Calu3 (cell line): ENCODE data around the gene SLC38A11. TPM values are rescaled to one million over a fixed set of nuclear protein-coding genes. Genes with fewer than 3 reads are reported as not detected.
"Not testable (repeated sequence)": the region's sequence is repeated elsewhere in the genome, so short reads cannot be mapped to it uniquely, and the experiment has no call there.

Experiments
- BruUV-seq: library from RNA; stranded (reverse); fragments of 400-500 nt; replicated peaks from 2 replicates; lab custom pipeline; 2021; lab: Mats Ljungman, UMichigan
- CTCF ChIA-PET: fragments of 300-600 bp; sonication (Branson Sonifier 250); formaldehyde crosslinking; loops from one replicate; lab custom pipeline; 2022; ENCODE audit warnings: antibody characterized with exemption; lab: Charles Lee
- DNase-seq: peaks from one replicate; pipeline ENCODE4 v3.0.0; 2022
- H3K27ac Mint-ChIP-seq: one replicate; pipeline ENCODE4 v1.8.0; 2022; ENCODE audit warnings: mixed read lengths; ENCODE audit not compliant: unreplicated experiment
- H3K27me3 Mint-ChIP-seq: one replicate; pipeline ENCODE4 v1.8.0; 2022; ENCODE audit warnings: mixed read lengths; ENCODE audit not compliant: unreplicated experiment
- H3K36me3 Mint-ChIP-seq: one replicate; pipeline ENCODE4 v1.8.0; 2022; ENCODE audit warnings: mild to moderate bottlenecking, moderate library complexity, mixed read lengths; ENCODE audit not compliant: insufficient read depth, unreplicated experiment
- H3K4me1 Mint-ChIP-seq: one replicate; pipeline ENCODE4 v1.8.0; 2022; ENCODE audit warnings: mild to moderate bottlenecking, low read depth, mixed read lengths; ENCODE audit not compliant: unreplicated experiment
- H3K4me3 Mint-ChIP-seq: one replicate; pipeline ENCODE4 v1.8.0; 2022; ENCODE audit warnings: mild to moderate bottlenecking, low read depth, moderate library complexity, mixed read lengths; ENCODE audit not compliant: unreplicated experiment
- H3K9me3 Mint-ChIP-seq: one replicate; pipeline ENCODE4 v1.8.0; 2022; ENCODE audit warnings: low read depth, mixed read lengths; ENCODE audit not compliant: unreplicated experiment
- CTCF ChIP-seq: fragments of 200-600 bp; IDR thresholded peaks from one replicate; pipeline ENCODE4 v1.8.0; 2022; ENCODE audit warnings: antibody characterized with exemption; ENCODE audit not compliant: unreplicated experiment
- intact Hi-C: fragments of 100-400 bp; cut with micrococcal nuclease; formaldehyde crosslinking; loops from one replicate; pipeline ENCODE4 v1.10.0; 2022; ENCODE audit not compliant: unreplicated experiment
- total RNA-seq: library from RNA; stranded (reverse); gene quantifications from 2 replicates; pipeline ENCODE4 v1.2.3, GENCODE V29; 2022

Gene SLC38A11
- total RNA-seq, 1 experiment from 2014 or later, result 0.57 TPM

GRCh38 chr2:164867779-164868397, 87.4 kb downstream of the SLC38A11 start:
- intact Hi-C loops, result no loop called here
- no peak overlapping the region for H3K4me3 Mint-ChIP-seq
- no TSS peak for BruUV-seq
- peaks cover 22% of the 10 kb centered on the region for H3K4me1 Mint-ChIP-seq
- H3K27me3 Mint-ChIP-seq, result no peaks in the 10 kb centered on the region
- no peak for TF ChIP-seq CTCF
- no peaks in the 10 kb centered on the region for H3K9me3 Mint-ChIP-seq
- no peak for DNase-seq
- no peaks in the 10 kb centered on the region for H3K36me3 Mint-ChIP-seq
- CTCF ChIA-PET, result no interaction called here
- H3K27ac Mint-ChIP-seq, result no peak overlapping the region

GRCh38 chr2:164866381-164866780, 88.9 kb downstream of the SLC38A11 start:
- CTCF ChIA-PET, H3K36me3 Mint-ChIP-seq, BruUV-seq, H3K9me3 Mint-ChIP-seq, DNase-seq, intact Hi-C loops, H3K4me3 Mint-ChIP-seq, H3K27me3 Mint-ChIP-seq, H3K27ac Mint-ChIP-seq: not testable (repeated sequence)
- peaks cover 30% of the 10 kb centered on the region for H3K4me1 Mint-ChIP-seq

GRCh38 chr2:164860694-164861042, 94.7 kb downstream of the SLC38A11 start:
- intact Hi-C loops, result loop anchor here (2.0 kb wide), 1 partner anchor 42 kb away; no protein-coding TSS in a partner anchor
- H3K4me3 Mint-ChIP-seq, result no peak overlapping the region
- H3K9me3 Mint-ChIP-seq, result peaks cover 2% of the 10 kb centered on the region
- CTCF ChIA-PET, result interaction anchor here (1.1 to 2.9 kb wide), 2 partner anchors 17 to 19 kb away, joined by 3 to 17 read pairs; partner anchors contain the start of gene COBLL1
- peaks cover 39% of the 10 kb centered on the region for H3K4me1 Mint-ChIP-seq
- H3K27me3 Mint-ChIP-seq, result no peaks in the 10 kb centered on the region
- DNase-seq, result no peak
- H3K36me3 Mint-ChIP-seq, result no peaks in the 10 kb centered on the region
- BruUV-seq, result no TSS peak
- TF ChIP-seq CTCF, result no peak
- H3K27ac Mint-ChIP-seq, result peak overlapping the region; percentile 30

GRCh38 chr2:164859906-164860693, 95.2 kb downstream of the SLC38A11 start:
- not testable (repeated sequence) for H3K27me3 Mint-ChIP-seq, BruUV-seq, H3K4me3 Mint-ChIP-seq, H3K36me3 Mint-ChIP-seq, DNase-seq, H3K9me3 Mint-ChIP-seq
- CTCF ChIA-PET, result interaction anchor here (0.7 to 2.9 kb wide), 8 partner anchors 12 to 54 kb away, joined by 3 to 17 read pairs (median 4); partner anchors contain the start of gene COBLL1
- intact Hi-C loops, result loop anchor here (2.0 kb wide), 2 partner anchors 17 to 43 kb away; no protein-coding TSS in a partner anchor
- peaks cover 39% of the 10 kb centered on the region for H3K4me1 Mint-ChIP-seq
- H3K27ac Mint-ChIP-seq, result peak overlapping the region; percentile 82

GRCh38 chr2:164859251-164859818, 96.0 kb downstream of the SLC38A11 start:
- BruUV-seq, result no TSS peak
- no peaks in the 10 kb centered on the region for H3K27me3 Mint-ChIP-seq
- H3K27ac Mint-ChIP-seq, result peak overlapping the region; percentile 82
- peaks cover 33% of the 10 kb centered on the region for H3K4me1 Mint-ChIP-seq
- CTCF ChIA-PET, result interaction anchor here (0.8 to 2.9 kb wide), 7 partner anchors 12 to 54 kb away, joined by 3 to 17 read pairs (median 4); partner anchors contain the start of gene COBLL1
- H3K9me3 Mint-ChIP-seq, result peaks cover 2% of the 10 kb centered on the region
- H3K4me3 Mint-ChIP-seq, result no peak overlapping the region
- H3K36me3 Mint-ChIP-seq, result no peaks in the 10 kb centered on the region
- TF ChIP-seq CTCF, result no peak
- intact Hi-C loops, result loop anchor here (2.0 kb wide), 1 partner anchor 17 kb away; no protein-coding TSS in a partner anchor
- no peak for DNase-seq
